ENCODE data around the gene MED17.

GRCh38 chr11:93741882-93742226 lies 42.2 kb upstream of the MED17 start:
- no peak for TF ChIP-seq POLR2A (IDR thresholded peaks at IDR 0.05; ENCODE audit: low read length)
- no peak for TF ChIP-seq GATA1 (IDR thresholded peaks at IDR 0.05; ENCODE audit: low read depth, low read length)
